GM12892 (cell line): ENCODE measurements around the gene DESI1.

Experiments used
- POLR2A ChIP-seq: IDR thresholded peaks from 2 replicates; pipeline ENCODE4 v1.6.1; 2011; ENCODE audit warnings: low read depth, low read length, control low read depth
- POLR2AphosphoS5 ChIP-seq: IDR thresholded peaks from 2 replicates; pipeline ENCODE4 v1.6.1; 2011; ENCODE audit warnings: low read depth, low read length, control low read depth

GRCh38 chr22:41578114-41578513 lies 42.7 kb downstream of the DESI1 start:
- no peak for TF ChIP-seq POLR2AphosphoS5
- no peak for TF ChIP-seq POLR2A
